Ectodermal cell (in vitro differentiated cells): Measurements from ENCODE around the gene ZSWIM9.

Source experiments
- H3K27ac ChIP-seq: 2 replicates; pipeline ENCODE4 v1.7.0; 2013; ENCODE audit warnings: mild to moderate bottlenecking, low read depth, low read length; ENCODE audit not compliant: insufficient read depth, poor library complexity, severe bottlenecking
- H3K27me3 ChIP-seq: 2 replicates; pipeline ENCODE4 v1.7.0; 2013; ENCODE audit warnings: mild to moderate bottlenecking, low read length; ENCODE audit not compliant: insufficient read depth, control insufficient read depth, poor library complexity, severe bottlenecking
- H3K36me3 ChIP-seq: one replicate; pipeline ENCODE4 v1.7.0; 2013; ENCODE audit warnings: low read length; ENCODE audit not compliant: control insufficient read depth, insufficient read depth
- H3K4me1 ChIP-seq: one replicate; pipeline ENCODE4 v1.7.0; 2013; ENCODE audit warnings: low read length; ENCODE audit not compliant: control insufficient read depth, insufficient read depth
- H3K4me3 ChIP-seq: 2 replicates; pipeline ENCODE4 v1.7.0; 2013; ENCODE audit warnings: low read depth, low read length, control low read depth; ENCODE audit not compliant: insufficient read depth
- H3K9me3 ChIP-seq: 2 replicates; pipeline ENCODE4 v1.7.0; 2013; ENCODE audit warnings: mild to moderate bottlenecking, low read length, moderate library complexity; ENCODE audit not compliant: control insufficient read depth
- WGBS, 2 experiments: methylation state at CpG; one replicate each; pipeline ENCODE4 v1.1.7; 2013; ENCODE audit warnings: missing lambda C conversion rate in 2 of 2; 5-methylcytosine and 5-hydroxymethylcytosine counted together

Gene ZSWIM9

DNA sequence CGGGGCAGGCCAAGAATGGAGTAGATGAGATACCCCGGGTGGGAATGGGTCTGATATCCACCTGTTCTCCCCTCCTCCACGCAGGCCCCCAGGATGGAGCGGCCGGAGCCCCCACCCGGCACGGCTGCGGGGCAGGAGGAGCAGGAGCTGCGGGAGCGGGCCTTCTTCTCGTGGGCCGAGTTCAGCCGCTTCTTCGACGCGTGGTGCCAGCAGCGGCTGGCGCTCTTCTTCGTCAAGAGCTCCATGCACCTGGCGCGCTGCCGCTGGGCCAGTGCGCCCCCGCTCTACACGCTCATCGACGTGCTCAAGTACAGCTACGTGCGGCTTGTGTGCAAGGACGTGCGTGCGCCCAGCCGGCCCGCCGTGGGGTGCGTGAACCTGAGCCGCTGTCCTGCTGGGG lies 1.2 kb downstream of the ZSWIM9 start:
- no peaks in the 10 kb centered on the region for H3K4me1 ChIP-seq
- peaks cover 16% of the 10 kb centered on the region for H3K36me3 ChIP-seq
- peak overlapping the region; percentile 87 for H3K4me3 ChIP-seq
- 95 to 96% methylated on average over 37 of the region's 37 CpGs for WGBS, 2 experiments
- no peaks in the 10 kb centered on the region for H3K27me3 ChIP-seq
- no peaks in the 10 kb centered on the region for H3K9me3 ChIP-seq
- no peak overlapping the region for H3K27ac ChIP-seq

DNA sequence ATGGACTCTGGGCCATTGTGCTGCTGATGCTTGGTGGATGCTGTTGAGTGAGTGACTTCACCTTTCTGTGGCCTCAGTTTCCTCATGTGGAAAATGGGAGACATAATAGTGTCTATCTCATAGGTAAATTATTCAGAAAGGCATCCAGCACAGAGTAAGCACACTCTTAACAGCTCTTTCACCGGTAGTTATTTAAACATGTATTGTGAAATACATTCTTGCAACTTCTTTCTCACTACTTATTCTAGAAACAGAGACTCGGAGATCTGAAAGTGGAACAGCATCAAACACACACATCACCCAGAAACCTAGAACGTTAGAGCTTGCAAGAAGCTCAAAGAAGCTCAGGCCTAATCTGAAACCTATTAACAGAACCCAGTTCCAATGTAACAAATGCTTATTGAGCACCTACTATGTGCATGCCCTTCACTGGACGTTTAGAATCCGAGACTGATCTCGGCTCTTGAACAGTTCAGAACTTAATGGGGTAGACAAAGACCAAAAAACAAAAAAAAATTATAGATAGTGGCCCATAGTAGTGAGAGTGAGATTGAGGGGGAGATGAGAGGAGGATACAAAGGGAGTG lies 4.1 kb downstream of the ZSWIM9 start:
- H3K36me3 ChIP-seq, result peaks cover 19% of the 10 kb centered on the region
- H3K27ac ChIP-seq, result no peak overlapping the region
- 85 to 87% methylated on average over 5 to 6 of the region's 6 CpGs for WGBS, 2 experiments
- H3K4me1 ChIP-seq, result no peaks in the 10 kb centered on the region
- no peaks in the 10 kb centered on the region for H3K27me3 ChIP-seq
- H3K4me3 ChIP-seq, result no peak overlapping the region
- H3K9me3 ChIP-seq, result no peaks in the 10 kb centered on the region

DNA sequence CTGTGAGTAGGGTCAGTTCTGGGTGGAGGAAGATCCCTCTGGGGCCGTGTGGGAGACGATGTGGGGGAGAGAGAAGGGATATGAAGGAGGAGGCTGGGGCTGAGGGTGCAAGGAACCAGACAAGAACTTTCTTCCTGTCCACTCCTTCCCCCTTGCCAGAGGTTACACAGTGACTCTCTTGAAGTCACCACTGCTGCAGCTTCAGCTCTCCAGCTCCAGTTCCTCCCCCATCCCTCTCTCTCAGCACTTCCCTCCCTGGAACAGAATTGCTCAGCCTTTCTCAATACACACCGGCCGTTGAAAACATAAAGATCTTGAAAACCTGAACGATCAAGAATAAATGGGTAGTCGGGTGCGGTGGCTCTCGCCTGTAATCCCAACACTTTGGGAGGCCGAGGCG lies 5.1 kb downstream of the ZSWIM9 start:
- Histone ChIP-seq H3K9me3 (peaks cover 4% of the 10 kb centered on the region), H3K36me3 (peaks cover 26% of the 10 kb centered on the region), H3K4me1 (no peaks in the 10 kb centered on the region), H3K27ac (no peak overlapping the region), H3K4me3 (no peak overlapping the region), H3K27me3 (no peaks in the 10 kb centered on the region)
- WGBS, 2 experiments, result 97% methylated on average over 10 of the region's 10 CpGs

DNA sequence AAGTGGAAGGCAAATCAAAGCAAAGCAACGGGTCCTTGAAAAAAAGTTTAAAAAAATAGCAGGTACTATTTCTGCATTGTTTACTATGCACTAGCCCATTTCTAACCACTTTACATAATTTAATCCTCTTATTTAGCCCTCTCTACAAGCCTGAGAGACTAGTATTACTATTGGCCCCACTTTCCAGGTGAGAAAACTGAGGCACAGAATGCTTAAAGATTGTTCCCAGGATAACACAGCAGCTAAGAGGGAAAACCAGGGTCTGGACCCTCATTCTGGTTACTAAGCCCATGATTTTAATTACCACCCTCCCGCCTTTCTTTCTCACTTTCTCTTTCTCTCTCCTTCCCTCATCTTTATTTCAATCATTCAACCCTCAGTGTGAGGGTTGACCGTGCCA lies 5.7 kb downstream of the ZSWIM9 start:
- Histone ChIP-seq H3K4me3 (no peak overlapping the region), H3K27ac (no peak overlapping the region), H3K36me3 (peaks cover 26% of the 10 kb centered on the region), H3K9me3 (peaks cover 4% of the 10 kb centered on the region), H3K4me1 (no peaks in the 10 kb centered on the region), H3K27me3 (no peaks in the 10 kb centered on the region)
- WGBS, 2 experiments, result 97 to 98% methylated on average over 3 of the region's 3 CpGs

DNA sequence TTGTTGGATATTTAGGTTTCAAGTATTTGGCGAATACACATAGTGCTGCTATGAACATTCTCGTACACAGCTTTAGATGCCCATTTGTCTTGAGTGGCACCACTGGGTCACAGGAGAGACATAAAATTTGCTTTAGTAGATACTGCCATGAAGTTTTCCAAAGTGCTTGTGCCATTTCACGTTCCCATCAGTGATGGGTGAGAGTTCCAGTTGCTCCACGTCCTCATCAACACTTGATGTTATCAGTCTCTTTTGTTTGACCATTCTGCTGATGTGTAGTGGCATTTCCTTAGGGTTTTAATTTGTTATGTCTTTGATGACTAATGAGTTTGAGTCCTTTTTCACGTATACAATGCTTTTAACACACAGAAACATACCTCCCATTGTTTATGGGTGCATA lies 11.0 kb downstream of the ZSWIM9 start:
- Histone ChIP-seq H3K27ac (no peak overlapping the region), H3K4me3 (no peak overlapping the region), H3K36me3 (peaks cover 20% of the 10 kb centered on the region), H3K27me3 (no peaks in the 10 kb centered on the region), H3K9me3 (peaks cover 4% of the 10 kb centered on the region), H3K4me1 (no peaks in the 10 kb centered on the region)
- WGBS, 2 experiments, result 95 to 97% methylated on average over 4 of the region's 5 CpGs

DNA sequence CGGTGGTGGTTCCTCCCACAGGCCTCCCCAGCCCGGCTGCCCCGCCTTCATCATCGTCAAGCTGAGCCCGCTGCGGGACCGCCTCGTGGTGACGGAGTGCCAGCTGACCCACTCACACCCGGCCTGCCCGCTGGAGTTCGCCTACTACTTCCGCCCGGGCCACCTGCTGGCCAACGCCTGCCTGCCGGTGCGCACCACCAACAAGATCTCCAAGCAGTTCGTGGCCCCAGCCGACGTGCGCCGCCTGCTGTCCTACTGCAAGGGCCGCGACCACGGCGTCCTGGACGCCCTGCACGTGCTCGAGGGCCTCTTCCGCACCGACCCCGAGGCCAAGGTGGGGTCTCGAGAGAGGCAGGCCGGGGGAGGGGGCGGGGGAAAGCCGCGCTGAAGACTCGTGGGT lies 12.0 kb downstream of the ZSWIM9 start:
- Histone ChIP-seq H3K27ac (no peak overlapping the region), H3K9me3 (peaks cover 4% of the 10 kb centered on the region), H3K27me3 (no peaks in the 10 kb centered on the region), H3K4me3 (no peak overlapping the region), H3K4me1 (no peaks in the 10 kb centered on the region), H3K36me3 (peaks cover 20% of the 10 kb centered on the region)
- 96 to 97% methylated on average over 38 of the region's 38 CpGs for WGBS, 2 experiments

DNA sequence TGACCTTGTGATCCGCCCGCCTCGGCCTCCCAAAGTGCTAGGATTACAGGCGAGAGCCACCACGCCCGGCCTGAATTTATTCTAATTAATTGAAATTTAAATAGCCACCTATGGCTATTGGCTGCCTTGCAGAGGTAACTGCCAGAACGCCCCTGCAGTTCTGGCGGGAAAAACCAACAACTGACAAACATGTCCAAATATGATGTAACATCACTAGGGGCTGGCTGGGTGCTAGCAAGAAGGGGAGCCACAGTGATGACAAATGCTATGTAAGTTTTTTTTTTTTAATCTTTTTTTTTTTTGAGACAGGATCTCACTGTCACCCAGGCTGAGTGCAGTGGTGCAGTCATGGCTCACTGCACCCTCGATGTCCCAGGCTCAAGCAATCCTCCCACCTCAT lies 12.9 kb downstream of the ZSWIM9 start:
- Histone ChIP-seq H3K9me3 (peaks cover 4% of the 10 kb centered on the region), H3K36me3 (peaks cover 20% of the 10 kb centered on the region), H3K4me3 (no peak overlapping the region), H3K4me1 (no peaks in the 10 kb centered on the region), H3K27ac (no peak overlapping the region), H3K27me3 (no peaks in the 10 kb centered on the region)
- 91 to 94% methylated on average over 9 of the region's 9 CpGs for WGBS, 2 experiments

DNA sequence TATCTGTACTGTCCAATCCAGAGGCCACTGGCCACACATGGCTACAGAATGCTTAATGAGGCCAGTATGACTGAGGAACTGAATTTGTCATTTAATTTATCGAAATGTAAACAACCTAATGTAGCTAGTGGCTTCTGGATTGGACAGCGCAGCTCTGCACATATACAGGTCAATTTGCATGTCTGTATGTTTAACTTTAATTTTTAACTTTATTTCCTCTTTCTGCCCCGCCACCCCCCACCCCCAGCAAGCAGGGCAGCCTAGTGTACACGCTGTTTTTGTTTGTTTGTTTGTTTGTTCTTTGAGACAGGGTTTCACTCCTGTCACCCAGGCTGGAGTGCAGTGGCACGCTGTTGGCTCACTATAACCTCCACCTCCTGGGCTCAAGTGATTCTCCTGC lies 15.5 kb downstream of the ZSWIM9 start:
- 91 to 94% methylated on average over 4 to 5 of the region's 5 CpGs for WGBS, 2 experiments
- H3K9me3 ChIP-seq, result no peaks in the 10 kb centered on the region
- H3K36me3 ChIP-seq, result peaks cover 21% of the 10 kb centered on the region

DNA sequence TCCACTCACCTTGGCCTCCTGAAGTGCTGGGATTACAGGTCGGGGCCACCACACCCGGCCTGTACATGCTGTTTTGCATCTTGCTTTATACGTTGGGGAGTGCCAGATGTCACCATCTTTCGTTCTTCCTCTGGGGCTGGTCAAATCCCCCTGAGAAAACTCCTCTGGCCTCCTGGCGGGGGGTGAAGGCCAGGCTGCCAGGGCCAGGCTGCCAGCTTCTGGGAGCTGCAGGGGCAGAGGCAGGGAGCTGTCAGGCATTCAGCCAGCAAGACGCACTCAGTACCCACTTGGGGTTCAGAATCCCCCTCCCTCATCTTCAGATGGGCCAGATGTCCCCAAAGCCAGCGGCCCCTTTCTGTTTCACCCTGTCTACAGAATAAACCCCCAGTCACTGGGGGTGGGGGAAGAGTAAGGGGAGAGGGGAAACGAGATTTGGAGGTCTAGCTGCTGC lies 16.1 kb downstream of the ZSWIM9 start:
- no peaks in the 10 kb centered on the region for H3K4me1 ChIP-seq

More for the DNA sequence above, 15.5 kb downstream of the ZSWIM9 start:
- H3K27ac ChIP-seq, result no peak overlapping the region
- H3K27me3 ChIP-seq, result no peaks in the 10 kb centered on the region
- no peak overlapping the region for H3K4me3 ChIP-seq
- no peaks in the 10 kb centered on the region for H3K4me1 ChIP-seq

DNA sequence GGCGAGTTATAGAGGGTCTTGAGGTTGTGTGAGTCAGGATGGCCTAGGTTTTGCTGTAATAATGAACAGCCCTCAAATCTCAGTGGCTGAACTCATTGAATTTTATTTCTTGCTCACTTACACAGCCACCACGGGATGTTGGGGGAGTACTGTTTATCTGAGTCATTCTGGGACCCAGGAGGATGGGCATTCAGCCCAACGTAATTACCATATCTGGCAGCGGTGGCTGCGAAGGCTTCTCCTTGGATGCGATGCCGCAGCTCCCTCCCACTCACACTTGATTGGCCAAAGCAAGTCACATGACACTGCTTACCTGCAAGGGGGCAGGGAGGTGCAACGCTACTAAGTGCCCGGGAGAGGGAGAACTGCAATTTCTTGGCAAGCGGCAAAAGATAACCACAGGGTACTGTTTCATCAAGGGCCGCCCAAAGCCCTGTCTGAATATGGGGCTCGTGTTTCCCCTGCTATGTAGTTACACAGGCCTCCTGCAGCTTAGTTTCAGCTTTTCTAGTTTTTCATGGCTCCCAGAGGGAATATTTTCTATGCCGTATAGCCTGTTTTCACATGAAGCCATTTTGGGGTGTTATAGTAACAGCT lies 19.9 kb downstream of the ZSWIM9 start:
- no peaks in the 10 kb centered on the region for H3K4me1 ChIP-seq

More for the DNA sequence above, 16.1 kb downstream of the ZSWIM9 start:
- no peak overlapping the region for H3K27ac ChIP-seq
- peaks cover 20% of the 10 kb centered on the region for H3K36me3 ChIP-seq
- 86 to 91% methylated on average over 7 to 8 of the region's 8 CpGs for WGBS, 2 experiments
- no peak overlapping the region for H3K4me3 ChIP-seq
- H3K27me3 ChIP-seq, result no peaks in the 10 kb centered on the region
- no peaks in the 10 kb centered on the region for H3K9me3 ChIP-seq

More for the DNA sequence above, 19.9 kb downstream of the ZSWIM9 start:
- Histone ChIP-seq H3K9me3 (no peaks in the 10 kb centered on the region), H3K27ac (no peak overlapping the region), H3K27me3 (no peaks in the 10 kb centered on the region), H3K36me3 (peaks cover 11% of the 10 kb centered on the region), H3K4me3 (no peak overlapping the region)
- WGBS, 2 experiments, result 40 to 43% methylated on average over 12 to 13 of the region's 13 CpGs
